ENCODE measurements around the gene CLEC19A.

The CLEC19A gene

DNA sequence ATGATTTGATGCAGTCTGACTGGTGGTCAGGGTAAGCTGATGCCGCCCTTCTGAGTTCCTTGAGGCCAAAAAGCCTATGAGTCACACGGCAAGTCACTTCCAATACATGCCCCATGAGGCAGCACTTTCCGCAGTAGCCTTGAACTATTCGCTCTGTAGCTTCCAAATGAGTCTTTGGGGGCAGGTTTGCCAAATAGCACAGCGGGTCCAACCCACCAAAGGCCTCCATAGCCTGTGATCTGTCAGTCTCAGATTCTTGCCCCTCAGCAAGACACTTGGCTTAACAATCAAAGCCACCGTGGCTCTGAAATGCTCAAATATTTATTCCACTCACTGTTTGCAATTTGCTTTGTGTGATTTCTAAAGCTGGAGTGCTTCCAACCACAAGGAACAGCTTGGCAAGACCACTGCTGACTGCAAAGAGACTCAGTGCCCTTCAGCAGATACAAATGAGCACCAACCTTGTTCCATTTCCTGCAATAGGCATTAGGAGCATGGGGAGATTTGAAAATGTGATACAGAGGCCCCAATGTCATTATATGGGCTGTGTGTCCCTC lies 45.4 kb downstream of the CLEC19A start:
- DNase-seq = no peak

DNA sequence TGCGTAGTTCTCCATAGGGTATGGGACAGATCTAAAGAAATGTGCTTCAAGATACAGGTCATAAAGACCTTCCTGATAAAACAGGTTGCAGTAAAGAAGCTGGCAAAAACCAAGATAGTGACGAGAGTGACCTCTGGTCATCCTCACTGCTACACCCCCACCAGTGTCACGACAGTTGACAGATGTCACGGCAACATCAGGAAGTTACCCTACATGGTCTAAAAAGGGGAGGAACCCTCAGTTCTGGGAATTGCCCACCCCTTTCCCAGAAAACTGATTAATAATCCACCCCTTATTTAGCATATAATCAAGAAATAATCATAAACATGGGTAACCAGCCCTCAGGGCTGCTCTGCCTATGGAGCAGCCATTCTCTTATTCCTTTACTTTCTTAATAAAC lies 46.3 kb downstream of the CLEC19A start:
- no peak for DNase-seq

DNA sequence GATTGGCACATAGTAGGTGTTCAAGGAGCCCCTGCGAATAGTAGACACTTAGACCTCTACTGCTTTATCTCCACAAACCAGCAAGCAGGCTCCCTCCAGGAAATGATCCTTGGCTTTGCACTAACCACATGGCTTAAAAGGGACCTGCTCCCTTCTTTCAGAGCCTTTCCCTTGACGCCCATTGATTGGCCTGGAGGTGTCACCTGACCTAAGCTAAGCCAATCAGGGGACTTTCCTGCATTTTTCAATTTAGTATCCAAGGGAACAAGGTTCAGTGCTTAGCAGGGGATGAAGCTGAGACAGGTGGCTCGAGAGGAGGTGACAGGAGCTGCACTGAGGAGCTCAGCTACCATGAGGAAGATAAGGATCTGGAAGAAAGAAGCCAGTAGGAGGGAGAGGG lies 52.8 kb downstream of the CLEC19A start:
- DNase-seq = no peak

DNA sequence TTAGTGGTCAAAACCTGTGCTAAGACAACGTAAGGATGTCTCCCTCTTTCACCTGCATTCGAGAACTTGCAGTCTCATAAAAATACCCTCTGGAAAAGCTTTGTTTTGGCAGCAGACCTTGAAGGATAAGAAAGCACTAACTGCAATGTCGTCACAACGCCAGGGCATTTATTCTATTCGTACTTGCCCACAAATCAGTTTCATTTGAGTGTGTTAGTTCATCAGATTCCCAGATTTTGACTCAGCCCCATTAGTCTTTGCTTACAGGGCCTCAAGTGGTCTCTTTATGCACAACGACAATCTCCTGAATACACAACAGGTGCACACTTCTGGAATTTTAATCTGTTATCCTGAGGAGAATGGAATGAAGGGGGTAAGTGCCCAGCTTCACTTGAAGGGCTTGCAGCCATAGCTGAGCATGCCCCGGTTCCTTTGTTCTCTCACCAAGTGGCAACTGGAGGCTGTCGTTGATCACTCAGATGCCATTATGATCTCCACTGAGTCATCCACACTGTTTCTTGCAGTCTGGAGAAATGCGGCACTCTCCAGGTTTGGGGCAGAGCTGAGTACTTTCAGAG lies 58.8 kb downstream of the CLEC19A start:
- no peak for DNase-seq

DNA sequence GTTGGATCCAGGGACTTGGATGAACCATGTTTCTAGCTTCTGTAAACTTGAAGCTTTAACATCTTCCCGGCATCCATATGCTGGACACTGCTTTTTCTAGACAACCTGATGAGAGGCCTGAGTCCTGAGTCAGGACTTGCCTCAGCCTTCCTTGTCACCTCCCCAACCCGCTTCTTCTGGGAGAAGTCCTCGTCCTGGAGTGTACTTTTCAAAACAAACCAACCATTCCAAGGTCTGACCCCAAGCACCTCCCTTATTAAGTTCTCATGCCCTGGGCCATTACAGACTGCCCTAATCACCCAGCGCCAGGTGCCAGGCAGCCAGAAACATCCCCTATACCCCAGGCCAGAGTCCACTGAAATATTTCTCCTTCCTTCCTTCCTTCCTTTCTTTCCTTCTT lies 59.4 kb downstream of the CLEC19A start:
- DNase-seq = no peak

DNA sequence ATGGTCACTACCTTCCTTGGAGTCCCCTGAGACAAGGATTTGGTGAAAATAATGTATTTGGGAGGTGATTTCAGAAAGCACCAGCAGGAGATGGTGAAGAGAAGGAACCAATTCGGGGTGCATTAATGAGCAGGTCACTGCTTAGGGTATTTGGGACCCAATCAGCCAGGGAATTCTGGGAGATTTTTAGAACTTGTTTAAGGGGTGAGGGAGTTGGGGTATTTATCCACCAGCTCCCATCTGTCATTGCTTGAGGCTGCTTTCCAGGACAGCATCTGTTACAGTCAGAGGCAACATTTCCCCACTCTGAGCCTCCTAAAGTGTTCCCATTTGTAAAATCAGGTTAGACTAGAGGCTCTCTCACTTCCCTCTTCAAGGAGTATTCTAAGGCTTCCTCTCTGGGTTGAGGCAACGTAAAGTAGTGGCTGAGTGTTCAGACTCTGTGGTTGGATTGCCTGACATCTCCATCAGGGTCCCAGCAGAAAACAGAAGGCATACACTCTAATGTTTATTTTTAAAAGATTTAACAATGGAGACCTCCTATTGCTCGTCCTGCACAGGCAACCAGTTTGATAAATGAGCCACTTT lies 60.9 kb downstream of the CLEC19A start:
- no peak for DNase-seq

DNA sequence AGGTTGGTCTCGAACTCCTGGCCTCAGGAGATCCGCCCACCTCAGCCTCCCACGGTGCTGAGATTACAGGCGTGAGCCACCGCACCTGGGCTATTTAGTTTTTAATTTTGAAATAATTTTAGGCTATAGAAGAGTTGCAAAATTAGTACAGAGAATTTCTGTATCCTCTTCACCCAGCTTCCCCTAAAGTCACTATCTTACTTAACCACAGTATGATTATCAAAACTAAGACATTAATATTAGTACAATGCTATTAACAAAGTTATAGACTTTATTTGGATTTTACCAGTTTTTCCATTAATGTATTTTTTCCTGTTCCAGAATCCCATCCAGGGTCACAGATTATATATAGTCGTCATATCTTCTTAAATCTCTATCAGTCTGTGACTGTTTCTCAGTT lies 62.6 kb downstream of the CLEC19A start:
- DNase-seq = no peak

DNA sequence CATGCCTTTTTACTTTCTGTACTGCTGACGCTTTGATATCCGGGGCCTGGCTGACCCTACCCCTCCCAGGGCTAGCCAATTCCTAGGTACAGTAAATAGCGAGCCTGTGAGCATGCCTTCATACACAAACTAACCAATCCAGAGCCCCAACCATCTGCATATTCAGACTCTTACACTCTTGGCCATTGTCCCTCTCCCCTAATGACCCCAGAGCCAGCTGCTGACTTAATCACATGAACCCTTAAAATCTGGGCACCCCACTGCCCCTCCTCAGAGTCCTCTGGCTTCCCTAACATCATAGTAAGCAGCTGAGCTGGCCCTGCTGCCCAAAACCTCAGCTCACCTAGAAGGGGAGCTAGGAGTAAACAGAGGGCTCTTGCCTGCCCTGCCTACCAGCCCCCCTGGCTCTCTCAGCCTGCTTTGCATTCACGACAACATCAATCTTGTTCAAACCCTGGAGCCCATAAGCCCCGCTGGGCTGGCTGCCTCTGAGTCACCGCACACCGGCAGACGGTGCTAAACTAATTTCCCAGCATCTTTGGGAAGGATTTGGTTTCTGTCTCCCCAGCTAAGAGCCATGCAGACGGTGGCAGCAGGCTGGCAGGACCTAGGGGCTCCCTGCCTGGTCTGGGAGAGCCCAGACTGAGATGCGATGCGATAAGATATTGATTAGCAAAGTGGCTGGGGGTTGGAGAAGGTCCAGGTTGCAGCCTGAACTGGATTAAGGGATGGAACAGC lies 63.2 kb downstream of the CLEC19A start:
- DNase-seq = no peak

DNA sequence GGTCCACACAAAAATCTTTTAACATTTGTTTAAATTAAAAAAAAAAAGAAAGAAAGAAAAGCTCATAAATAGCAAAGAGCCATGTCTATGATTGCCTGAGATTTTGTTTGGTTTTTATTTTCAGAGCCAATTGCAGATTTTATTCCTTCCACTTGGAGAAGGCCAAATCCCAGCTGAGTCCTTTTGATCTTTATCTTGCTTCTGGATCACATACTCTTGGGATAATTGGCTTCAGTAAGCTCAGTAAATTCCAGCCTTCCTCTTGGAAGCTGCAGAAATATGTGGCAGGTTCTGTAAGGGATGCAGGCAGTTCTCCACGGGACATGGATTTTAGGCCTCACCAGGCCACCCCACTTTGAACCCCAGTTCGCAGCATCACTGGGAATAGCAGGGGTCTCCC lies 68.8 kb downstream of the CLEC19A start:
- no peak for DNase-seq

DNA sequence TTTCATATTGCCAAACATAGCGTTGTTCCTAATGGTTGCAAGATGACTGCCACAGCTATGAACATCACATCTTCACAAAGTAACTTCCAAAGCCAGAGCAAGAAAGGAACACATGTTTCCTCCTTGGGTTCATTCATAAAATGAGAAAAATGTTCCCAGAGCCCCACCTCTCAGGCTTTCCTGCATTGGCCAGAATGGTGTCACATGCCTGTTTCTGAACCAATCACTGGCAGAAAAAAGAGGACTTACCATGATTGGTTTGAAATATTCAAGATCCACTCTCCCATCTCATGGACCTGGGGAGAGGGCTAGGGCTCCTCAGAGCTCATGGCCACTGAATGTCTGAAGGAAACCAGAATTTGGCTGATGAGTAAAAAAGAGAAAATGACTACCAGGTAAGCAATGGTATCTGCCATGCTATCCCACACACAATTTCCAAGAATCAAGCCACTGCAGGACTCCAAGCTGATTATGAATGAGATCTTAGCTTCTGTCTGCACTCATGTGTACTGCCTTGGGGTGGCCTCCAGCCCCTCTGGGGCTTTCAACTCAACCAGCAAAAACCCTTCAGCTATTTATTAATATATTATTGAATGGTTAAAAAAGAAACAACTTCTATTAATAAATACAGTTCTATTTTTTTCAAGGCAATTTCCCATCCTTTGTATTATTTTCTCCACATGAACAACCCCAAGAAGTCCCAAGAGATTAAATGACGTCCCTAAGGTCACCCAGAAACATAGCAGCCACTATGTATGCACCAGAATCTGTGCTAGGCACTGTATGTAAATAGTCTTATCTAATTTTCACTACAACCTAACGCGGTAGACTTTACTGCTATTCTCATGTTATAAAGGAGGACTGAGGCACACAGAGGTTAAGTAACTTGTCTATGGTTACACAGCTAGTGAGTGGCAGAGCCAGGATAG lies 70.8 kb downstream of the CLEC19A start:
- DNase-seq = no peak

DNA sequence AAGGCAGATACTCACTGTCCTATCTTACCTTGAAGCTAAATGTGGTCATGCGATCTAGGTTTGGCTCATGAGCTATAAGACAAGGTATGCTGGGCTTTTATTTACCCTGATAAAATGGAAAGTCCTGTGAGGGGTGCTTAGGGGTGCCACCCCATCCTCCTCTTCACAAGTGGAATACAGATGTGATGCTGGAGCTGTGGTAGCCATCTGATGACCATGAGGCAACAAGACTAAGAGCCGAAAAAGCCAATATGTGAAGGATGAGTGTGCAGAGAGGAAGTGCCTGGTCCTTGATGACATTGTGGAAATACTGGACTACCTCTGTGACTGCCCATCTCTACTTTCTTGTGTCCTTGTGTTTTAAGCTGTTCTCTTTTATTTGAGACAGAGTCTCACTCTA lies 74.0 kb downstream of the CLEC19A start:
- no peak for DNase-seq
